GM23338 (cell line): ENCODE data around the gene TTYH3. TPM values are rescaled to one million over a fixed set of nuclear protein-coding genes. Genes with fewer than 3 reads are reported as not detected.

ENCODE experiments used
- ATAC-seq: fragments of 200-7000 bp; cut with Tn5 transposase; 3 replicates; pipeline ENCODE4 v1.9.1; 2020
- DNase-seq: peaks from one replicate; pipeline ENCODE4 v3.0.0-alpha.2; 2015; ENCODE audit warnings: low spot score
- H2AFZ ChIP-seq: fragments of 200-600 bp; sonication (generic); 2 replicates; pipeline ENCODE4 v1.8.0; 2016; ENCODE audit warnings: antibody characterized with exemption, mild to moderate bottlenecking, moderate library complexity
- H3F3A ChIP-seq: fragments of 200-600 bp; sonication (generic); replicated peaks from 2 replicates; pipeline ENCODE4 v1.8.0; 2017; ENCODE audit warnings: antibody characterized with exemption, mixed run types, low read depth
- H3K27ac ChIP-seq: fragments of 200-600 bp; sonication (generic); 2 replicates; pipeline ENCODE4 v1.6.1; 2016; ENCODE audit warnings: low read depth
- H3K27me3 ChIP-seq: fragments of 200-600 bp; sonication (generic); 2 replicates; pipeline ENCODE4 v1.8.0; 2016; ENCODE audit warnings: mild to moderate bottlenecking, mixed run types, moderate library complexity; ENCODE audit not compliant: insufficient read depth
- H3K36me3 ChIP-seq: fragments of 200-600 bp; sonication (generic); 2 replicates; pipeline ENCODE4 v1.8.0; 2016; ENCODE audit warnings: mild to moderate bottlenecking; ENCODE audit not compliant: insufficient read depth
- H3K4me1 ChIP-seq: fragments of 200-600 bp; sonication (generic); 2 replicates; pipeline ENCODE4 v1.8.0; 2016; ENCODE audit warnings: mild to moderate bottlenecking, moderate library complexity; ENCODE audit not compliant: insufficient read depth
- H3K4me2 ChIP-seq: fragments of 200-600 bp; sonication (generic); 2 replicates; pipeline ENCODE4 v1.7.1; 2017; ENCODE audit warnings: mixed run types
- H3K4me3 ChIP-seq: fragments of 200-600 bp; sonication (generic); 2 replicates; pipeline ENCODE4 v1.6.1; 2016; ENCODE audit warnings: mixed run types
- H3K79me2 ChIP-seq: fragments of 200-600 bp; sonication (generic); replicated peaks from 2 replicates; pipeline ENCODE4 v1.8.0; 2017; ENCODE audit warnings: mild to moderate bottlenecking; ENCODE audit not compliant: insufficient read depth
- H3K9me2 ChIP-seq: fragments of 200-600 bp; sonication (generic); 2 replicates; pipeline ENCODE4 v1.8.0; 2017; ENCODE audit not compliant: insufficient read depth
- H4K20me1 ChIP-seq: fragments of 200-600 bp; sonication (generic); replicated peaks from 2 replicates; pipeline ENCODE4 v1.8.0; 2017; ENCODE audit warnings: mild to moderate bottlenecking; ENCODE audit not compliant: insufficient read depth
- H3K27ac Mint-ChIP-seq: 2 replicates; pipeline ENCODE4 v1.8.0; 2020; ENCODE audit warnings: inconsistent platforms, mild to moderate bottlenecking, moderate library complexity, mixed read lengths
- H3K27me3 Mint-ChIP-seq: 3 replicates; pipeline ENCODE4 v1.8.0; 2022; ENCODE audit warnings: low read depth, mild to moderate bottlenecking, moderate library complexity, mixed read lengths, inconsistent platforms; ENCODE audit not compliant: insufficient read depth, poor library complexity
- H3K36me3 Mint-ChIP-seq: 3 replicates; pipeline ENCODE4 v1.8.0; 2021; ENCODE audit warnings: low read depth, mild to moderate bottlenecking, inconsistent platforms, moderate library complexity, mixed read lengths
- H3K4me1 Mint-ChIP-seq: 3 replicates; pipeline ENCODE4 v1.8.0; 2020; ENCODE audit warnings: mild to moderate bottlenecking, inconsistent platforms, mixed read lengths
- H3K4me3 Mint-ChIP-seq: 3 replicates; pipeline ENCODE4 v1.8.0; 2021; ENCODE audit warnings: moderate library complexity, mild to moderate bottlenecking, inconsistent platforms, mixed read lengths
- H3K9me3 Mint-ChIP-seq: 3 replicates; pipeline ENCODE4 v1.8.0; 2020; ENCODE audit warnings: moderate library complexity, mild to moderate bottlenecking, inconsistent platforms, mixed read lengths
- CREB1 ChIP-seq: fragments of 250-450 bp; sonication (Bioruptor Pico); IDR thresholded peaks from 2 replicates; pipeline ENCODE4 v1.5.0; 2020; ENCODE audit warnings: low read depth, mild to moderate bottlenecking, moderate library complexity
- ETS1 ChIP-seq: IDR thresholded peaks from 2 replicates; pipeline ENCODE4 v1.6.1; 2016; ENCODE audit warnings: antibody characterized with exemption
- EZH2 ChIP-seq: fragments of 200-600 bp; sonication (generic); IDR thresholded peaks from one replicate; pipeline ENCODE4 v1.8.0; 2017; ENCODE audit warnings: antibody characterized with exemption, mild to moderate bottlenecking, low read depth; ENCODE audit not compliant: unreplicated experiment
- EZH2phosphoT487 ChIP-seq: fragments of 200-600 bp; sonication (generic); IDR thresholded peaks from one replicate; pipeline ENCODE4 v1.8.1; 2018; ENCODE audit warnings: antibody characterized with exemption; ENCODE audit not compliant: unreplicated experiment
- JUNB ChIP-seq: IDR thresholded peaks from one replicate; pipeline ENCODE4 v1.6.1; 2016; ENCODE audit warnings: antibody characterized with exemption; ENCODE audit not compliant: unreplicated experiment
- NANOG ChIP-seq: IDR thresholded peaks from 2 replicates; pipeline ENCODE4 v1.6.1; 2016; ENCODE audit warnings: antibody characterized with exemption, borderline replicate concordance
- POLR2AphosphoS5 ChIP-seq: IDR thresholded peaks from 2 replicates; pipeline ENCODE4 v1.6.1; 2016; ENCODE audit warnings: antibody characterized with exemption, low read depth
- REST ChIP-seq: IDR thresholded peaks from one replicate; pipeline ENCODE4 v1.6.1; 2018; ENCODE audit warnings: antibody characterized with exemption; ENCODE audit not compliant: unreplicated experiment
- STAT1 ChIP-seq: IDR thresholded peaks from one replicate; pipeline ENCODE4 v1.6.1; 2016; ENCODE audit warnings: antibody characterized with exemption; ENCODE audit not compliant: unreplicated experiment
- ZNF114 ChIP-seq: fragments of 250-450 bp; sonication (Bioruptor Pico); IDR thresholded peaks from 2 replicates; pipeline ENCODE4 v1.5.0; 2020; ENCODE audit warnings: mild to moderate bottlenecking, moderate library complexity
- ZNF331 ChIP-seq: fragments of 250-450 bp; sonication (Bioruptor Pico); IDR thresholded peaks from 2 replicates; pipeline ENCODE4 v1.5.0; 2020; ENCODE audit warnings: low read depth, mild to moderate bottlenecking, moderate library complexity
- ZNF462 ChIP-seq: fragments of 250-450 bp; sonication (Bioruptor Pico); IDR thresholded peaks from 2 replicates; pipeline ENCODE4 v1.5.0; 2020; ENCODE audit warnings: mild to moderate bottlenecking, moderate library complexity
- polyA plus RNA-seq: library from polyadenylated mRNA; unstranded; fragments of >200 nt; fragmentation: Nextera tagmentation; extraction: Ambion mirVana; gene quantifications from 2 replicates; pipeline ENCODE4 v1.2.1, GENCODE V29; 2016
- total RNA-seq: library from RNA; depleted of rRNA; stranded (reverse); fragments of >200 nt; shearing (Covaris generic); gene quantifications from 2 replicates; pipeline ENCODE4 v1.2.3, GENCODE V29; 2014
- TF ChIP-seq, protein P1 (sequence below), 2 experiments: fragments of 200-600 bp in 1 of 2; sonication (generic) in 1 of 2; conservative IDR thresholded peaks; 2 replicates each; pipeline versions ENCODE4 v1.5.1 to v1.6.1; 2016 to 2017; ENCODE audit warnings: antibody characterized with exemption in 2 of 2, low read depth in 2 of 2, mild to moderate bottlenecking in 2 of 2, moderate library complexity in 1 of 2

TTYH3 gene
- total and polyA plus RNA-seq, 2 experiments from 2014 or later = 59.6 to 126 TPM

DNA sequence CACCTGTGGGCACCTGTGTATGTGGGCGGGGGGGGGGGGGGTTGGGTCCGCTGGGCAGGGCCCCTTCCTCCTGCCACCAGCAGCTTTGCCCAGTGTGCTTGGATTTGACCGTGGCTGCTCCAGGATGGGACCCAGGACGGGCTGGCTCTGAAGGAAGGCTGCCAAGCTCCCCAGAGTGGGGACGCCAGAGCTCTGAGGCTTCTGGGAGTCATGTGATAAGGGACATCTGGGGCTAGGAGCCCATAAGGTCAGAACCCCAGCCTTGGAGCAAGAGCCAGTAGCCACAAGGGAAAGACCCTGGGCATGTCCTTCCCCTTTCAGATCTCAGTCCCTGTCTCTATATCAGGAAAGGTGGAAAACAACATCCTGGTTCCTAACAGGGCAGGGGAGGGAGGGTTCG is 34.4 kb downstream of the TTYH3 start:
- Histone ChIP-seq H3K79me2 (no peaks in the 10 kb centered on the region), H3K4me2 (no peak overlapping the region), H3K36me3 (no peaks in the 10 kb centered on the region), H3K4me1 (no peaks in the 10 kb centered on the region; the same call in 1 of the 2 replicates), H4K20me1 (no peaks in the 10 kb centered on the region), H3K9me2 (no peaks in the 10 kb centered on the region), H3K27ac (no peak overlapping the region), H2AFZ (no peak overlapping the region), H3K4me3 (no peak overlapping the region), H3K27me3 (no peaks in the 10 kb centered on the region), H3F3A (no peaks in the 10 kb centered on the region)
- Mint-ChIP-seq H3K27ac (no peak overlapping the region), H3K4me1 (peaks cover 9% of the 10 kb centered on the region), H3K27me3 (peaks cover 28% of the 10 kb centered on the region), H3K4me3 (no peak overlapping the region), H3K36me3 (peaks cover 4% of the 10 kb centered on the region), H3K9me3 (peaks cover 4% of the 10 kb centered on the region; the same call in 1 of the 3 replicates)
- no peak for DNase-seq
- TF ChIP-seq, protein P1, sequence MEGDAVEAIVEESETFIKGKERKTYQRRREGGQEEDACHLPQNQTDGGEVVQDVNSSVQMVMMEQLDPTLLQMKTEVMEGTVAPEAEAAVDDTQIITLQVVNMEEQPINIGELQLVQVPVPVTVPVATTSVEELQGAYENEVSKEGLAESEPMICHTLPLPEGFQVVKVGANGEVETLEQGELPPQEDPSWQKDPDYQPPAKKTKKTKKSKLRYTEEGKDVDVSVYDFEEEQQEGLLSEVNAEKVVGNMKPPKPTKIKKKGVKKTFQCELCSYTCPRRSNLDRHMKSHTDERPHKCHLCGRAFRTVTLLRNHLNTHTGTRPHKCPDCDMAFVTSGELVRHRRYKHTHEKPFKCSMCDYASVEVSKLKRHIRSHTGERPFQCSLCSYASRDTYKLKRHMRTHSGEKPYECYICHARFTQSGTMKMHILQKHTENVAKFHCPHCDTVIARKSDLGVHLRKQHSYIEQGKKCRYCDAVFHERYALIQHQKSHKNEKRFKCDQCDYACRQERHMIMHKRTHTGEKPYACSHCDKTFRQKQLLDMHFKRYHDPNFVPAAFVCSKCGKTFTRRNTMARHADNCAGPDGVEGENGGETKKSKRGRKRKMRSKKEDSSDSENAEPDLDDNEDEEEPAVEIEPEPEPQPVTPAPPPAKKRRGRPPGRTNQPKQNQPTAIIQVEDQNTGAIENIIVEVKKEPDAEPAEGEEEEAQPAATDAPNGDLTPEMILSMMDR (conservative IDR thresholded peaks at IDR 0.05; ENCODE audit: low read depth in 2 of 2) = no peak
- no peak for TF ChIP-seq ZNF114 (CRISPR knock-in tag)
- TF ChIP-seq STAT1 = no peak
- TF ChIP-seq POLR2AphosphoS5 = no peak
- TF ChIP-seq REST = no peak
- TF ChIP-seq EZH2 = no peak
- TF ChIP-seq CREB1 (CRISPR knock-in tag) = no peak
- no peak for TF ChIP-seq EZH2phosphoT487
- TF ChIP-seq JUNB = no peak
- TF ChIP-seq ETS1 = no peak
- TF ChIP-seq NANOG = no peak
- TF ChIP-seq ZNF331 (CRISPR knock-in tag) = no peak
- TF ChIP-seq ZNF462 (CRISPR knock-in tag) = no peak
- ATAC-seq = no peak
